Mucosa of stomach (tissue), 1 donor: Measurements from ENCODE around the gene ANO8.

Source experiments
- H3K27me3 ChIP-seq: one replicate; pipeline ENCODE4 v1.7.0; 2013; ENCODE audit warnings: mild to moderate bottlenecking, low read length; ENCODE audit not compliant: control insufficient read depth, insufficient read depth
- H3K36me3 ChIP-seq: one replicate; pipeline ENCODE4 v1.7.0; 2013; ENCODE audit warnings: low read length; ENCODE audit not compliant: control insufficient read depth, insufficient read depth
- H3K4me1 ChIP-seq: one replicate; pipeline ENCODE4 v1.7.0; 2013; ENCODE audit warnings: mild to moderate bottlenecking, low read length; ENCODE audit not compliant: control insufficient read depth, insufficient read depth
- H3K4me3 ChIP-seq: one replicate; pipeline ENCODE4 v1.7.0; 2013; ENCODE audit warnings: low read length
- H3K9ac ChIP-seq: one replicate; pipeline ENCODE4 v1.7.0; 2013; ENCODE audit warnings: mild to moderate bottlenecking, low read length, moderate library complexity
- H3K9me3 ChIP-seq: one replicate; pipeline ENCODE4 v1.7.0; 2013; ENCODE audit warnings: mild to moderate bottlenecking, low read length, moderate library complexity; ENCODE audit not compliant: control insufficient read depth
- donor health status: Pancreatic carcinoma.

The ANO8 gene

GRCh38 chr19:17309965-17310461 is 24.6 kb downstream of the ANO8 start:
- Histone ChIP-seq H3K9ac (peak overlapping the region; percentile 93), H3K4me1 (peaks cover 47% of the 10 kb centered on the region)

GRCh38 chr19:17309198-17309964 is 25.3 kb downstream of the ANO8 start, which contains the start of gene DDA1:
DDA1 (plus strand) TSS chr19:17309563; CDS start chr19:17309655, 92 bp downstream.
- no peaks in the 10 kb centered on the region for H3K27me3 ChIP-seq
- H3K4me1 ChIP-seq = peaks cover 53% of the 10 kb centered on the region
- peak within 1 kb of the TSS; percentile 93 for H3K9ac ChIP-seq
- H3K4me3 ChIP-seq = peak within 1 kb of the TSS; percentile 76
- H3K9me3 ChIP-seq = no peaks in the 10 kb centered on the region
- H3K36me3 ChIP-seq = peaks cover 9% of the 10 kb centered on the region

More at GRCh38 chr19:17309965-17310461, 24.6 kb downstream of the ANO8 start:
- H3K27me3 ChIP-seq = no peaks in the 10 kb centered on the region
- H3K9me3 ChIP-seq = no peaks in the 10 kb centered on the region
- H3K36me3 ChIP-seq = peaks cover 13% of the 10 kb centered on the region
- H3K4me3 ChIP-seq = peak overlapping the region; percentile 76

- Histone ChIP-seq H3K4me1 (peaks cover 57% of the 10 kb centered on the region), H3K9me3 (no peaks in the 10 kb centered on the region), H3K9ac (no peak overlapping the region)
Measured at GRCh38 chr19:17307876-17308377, 26.7 kb downstream of the ANO8 start.

GRCh38 chr19:17306285-17306714 is 28.4 kb downstream of the ANO8 start:
- H3K27me3 ChIP-seq = no peaks in the 10 kb centered on the region
- H3K4me3 ChIP-seq = peak overlapping the region; percentile 23
- H3K4me1 ChIP-seq = peaks cover 48% of the 10 kb centered on the region
- no peaks in the 10 kb centered on the region for H3K36me3 ChIP-seq
- H3K9me3 ChIP-seq = no peaks in the 10 kb centered on the region
- H3K9ac ChIP-seq = peak overlapping the region; percentile 88

More at GRCh38 chr19:17307876-17308377, 26.7 kb downstream of the ANO8 start:
- H3K36me3 ChIP-seq = no peaks in the 10 kb centered on the region
- H3K27me3 ChIP-seq = no peaks in the 10 kb centered on the region
- H3K4me3 ChIP-seq = no peak overlapping the region

GRCh38 chr19:17305517-17306284 is 29.0 kb downstream of the ANO8 start, which contains the start of gene MRPL34:
MRPL34 (plus strand) TSS chr19:17305872; CDS start chr19:17305893, 21 bp downstream.
- H3K36me3 ChIP-seq = no peaks in the 10 kb centered on the region
- peaks cover 42% of the 10 kb centered on the region for H3K4me1 ChIP-seq
- H3K27me3 ChIP-seq = no peaks in the 10 kb centered on the region

GRCh38 chr19:17305216-17305516 is 29.5 kb downstream of the ANO8 start:
- Histone ChIP-seq H3K4me1 (peaks cover 37% of the 10 kb centered on the region), H3K9me3 (no peaks in the 10 kb centered on the region), H3K9ac (no peak overlapping the region), H3K27me3 (no peaks in the 10 kb centered on the region), H3K36me3 (no peaks in the 10 kb centered on the region), H3K4me3 (no peak overlapping the region)

More at GRCh38 chr19:17305517-17306284, 29.0 kb downstream of the ANO8 start, which contains the start of gene MRPL34:
- no peaks in the 10 kb centered on the region for H3K9me3 ChIP-seq
- H3K9ac ChIP-seq = peak within 1 kb of the TSS; percentile 88
- peak within 1 kb of the TSS; percentile 23 for H3K4me3 ChIP-seq

- Histone ChIP-seq H3K9me3 (no peaks in the 10 kb centered on the region), H3K4me1 (peaks cover 32% of the 10 kb centered on the region), H3K9ac (no peak overlapping the region), H3K4me3 (no peak overlapping the region), H3K27me3 (no peaks in the 10 kb centered on the region), H3K36me3 (no peaks in the 10 kb centered on the region)
Measured at GRCh38 chr19:17304386-17305215, 30.1 kb downstream of the ANO8 start.

GRCh38 chr19:17303940-17304267 is 30.8 kb downstream of the ANO8 start:
- Histone ChIP-seq H3K36me3 (no peaks in the 10 kb centered on the region), H3K27me3 (no peaks in the 10 kb centered on the region), H3K4me3 (no peak overlapping the region), H3K4me1 (peaks cover 32% of the 10 kb centered on the region), H3K9ac (no peak overlapping the region), H3K9me3 (no peaks in the 10 kb centered on the region)

- Histone ChIP-seq H3K27me3 (no peaks in the 10 kb centered on the region), H3K4me1 (peaks cover 32% of the 10 kb centered on the region), H3K9ac (peak within 1 kb of the TSS; percentile 75), H3K9me3 (no peaks in the 10 kb centered on the region), H3K4me3 (peak within 1 kb of the TSS; percentile 36), H3K36me3 (no peaks in the 10 kb centered on the region)
Measured at GRCh38 chr19:17303167-17303939, 31.3 kb downstream of the ANO8 start, which contains the start of gene ABHD8. ABHD8 (minus strand) TSS chr19:17303425; CDS start chr19:17301616, 1,809 bp downstream.

GRCh38 chr19:17302391-17303166 is 32.1 kb downstream of the ANO8 start:
- Histone ChIP-seq H3K36me3 (no peaks in the 10 kb centered on the region), H3K27me3 (no peaks in the 10 kb centered on the region), H3K9ac (peak overlapping the region; percentile 75), H3K4me3 (peak overlapping the region; percentile 36), H3K9me3 (no peaks in the 10 kb centered on the region), H3K4me1 (peaks cover 32% of the 10 kb centered on the region)
